ENCODE data around the gene MRM2.

MRM2 gene

GRCh38 chr7:2280424-2280823, 38.4 kb upstream of the MRM2 start:
- no peak for FAIRE-seq
- DNase-seq (ENCODE audit: insufficient read length, low spot score), result no peak
- TF ChIP-seq TAF1 (IDR thresholded peaks at IDR 0.05; ENCODE audit: low read depth, low read length) (no peak), PAX5 (IDR thresholded peaks at IDR 0.05; ENCODE audit: insufficient read depth, low read length, severe bottlenecking) (no peak), POU2F2 (IDR thresholded peaks at IDR 0.05; ENCODE audit: low read depth, low read length) (no peak), POLR2A (IDR thresholded peaks at IDR 0.05; ENCODE audit: low read depth, low read length) (no peak), SPI1 (IDR thresholded peaks at IDR 0.05; ENCODE audit: low read depth, low read length) (no peak), POLR2AphosphoS5 (IDR thresholded peaks at IDR 0.05; ENCODE audit: low read depth, low read length) (no peak)

GRCh38 chr7:2279896-2280295, 37.9 kb upstream of the MRM2 start:
- TF ChIP-seq POLR2A (IDR thresholded peaks at IDR 0.05; ENCODE audit: low read depth, low read length) (no peak), POU2F2 (IDR thresholded peaks at IDR 0.05; ENCODE audit: low read depth, low read length) (no peak), TAF1 (IDR thresholded peaks at IDR 0.05; ENCODE audit: low read depth, low read length) (no peak), PAX5 (IDR thresholded peaks at IDR 0.05; ENCODE audit: insufficient read depth, low read length, severe bottlenecking) (no peak), POLR2AphosphoS5 (IDR thresholded peaks at IDR 0.05; ENCODE audit: low read depth, low read length) (no peak), SPI1 (IDR thresholded peaks at IDR 0.05; ENCODE audit: low read depth, low read length) (no peak)
- FAIRE-seq (peak; percentile 26), DNase-seq (ENCODE audit: insufficient read length, low spot score) (no peak)

- DNase-seq (ENCODE audit: insufficient read length, low spot score) (no peak), FAIRE-seq (no peak)
- TF ChIP-seq POLR2A (IDR thresholded peaks at IDR 0.05; ENCODE audit: low read depth, low read length) (no peak), POLR2AphosphoS5 (IDR thresholded peaks at IDR 0.05; ENCODE audit: low read depth, low read length) (no peak), SPI1 (IDR thresholded peaks at IDR 0.05; ENCODE audit: low read depth, low read length) (no peak), TAF1 (IDR thresholded peaks at IDR 0.05; ENCODE audit: low read depth, low read length) (no peak), POU2F2 (IDR thresholded peaks at IDR 0.05; ENCODE audit: low read depth, low read length) (no peak), PAX5 (IDR thresholded peaks at IDR 0.05; ENCODE audit: insufficient read depth, low read length, severe bottlenecking) (no peak)
These were observed 36.0 kb upstream of the MRM2 start for GRCh38 chr7:2278026-2278425.

GRCh38 chr7:2276107-2276506, 34.1 kb upstream of the MRM2 start:
- DNase-seq (ENCODE audit: insufficient read length, low spot score) (no peak), FAIRE-seq (no peak)
- TF ChIP-seq POLR2A (IDR thresholded peaks at IDR 0.05; ENCODE audit: low read depth, low read length), result no peak
- TF ChIP-seq TAF1 (IDR thresholded peaks at IDR 0.05; ENCODE audit: low read depth, low read length), result no peak
- TF ChIP-seq POU2F2 (IDR thresholded peaks at IDR 0.05; ENCODE audit: low read depth, low read length), result no peak
- no peak for TF ChIP-seq SPI1 (IDR thresholded peaks at IDR 0.05; ENCODE audit: low read depth, low read length)
- no peak for TF ChIP-seq PAX5 (IDR thresholded peaks at IDR 0.05; ENCODE audit: insufficient read depth, low read length, severe bottlenecking)
- TF ChIP-seq POLR2AphosphoS5 (IDR thresholded peaks at IDR 0.05; ENCODE audit: low read depth, low read length), result no peak

GRCh38 chr7:2275101-2275500, 33.1 kb upstream of the MRM2 start:
- no peak for DNase-seq (ENCODE audit: insufficient read length, low spot score)
- FAIRE-seq, result no peak
- TF ChIP-seq SPI1 (IDR thresholded peaks at IDR 0.05; ENCODE audit: low read depth, low read length), result no peak
- no peak for TF ChIP-seq PAX5 (IDR thresholded peaks at IDR 0.05; ENCODE audit: insufficient read depth, low read length, severe bottlenecking)
- TF ChIP-seq POLR2A (IDR thresholded peaks at IDR 0.05; ENCODE audit: low read depth, low read length), result no peak
- TF ChIP-seq TAF1 (IDR thresholded peaks at IDR 0.05; ENCODE audit: low read depth, low read length), result no peak
- TF ChIP-seq POLR2AphosphoS5 (IDR thresholded peaks at IDR 0.05; ENCODE audit: low read depth, low read length), result no peak
- no peak for TF ChIP-seq POU2F2 (IDR thresholded peaks at IDR 0.05; ENCODE audit: low read depth, low read length)

GRCh38 chr7:2274666-2275065, 32.7 kb upstream of the MRM2 start:
- DNase-seq (ENCODE audit: insufficient read length, low spot score), result no peak
- TF ChIP-seq POLR2A (IDR thresholded peaks at IDR 0.05; ENCODE audit: low read depth, low read length), result no peak
- no peak for TF ChIP-seq TAF1 (IDR thresholded peaks at IDR 0.05; ENCODE audit: low read depth, low read length)
- no peak for TF ChIP-seq POLR2AphosphoS5 (IDR thresholded peaks at IDR 0.05; ENCODE audit: low read depth, low read length)
- no peak for TF ChIP-seq SPI1 (IDR thresholded peaks at IDR 0.05; ENCODE audit: low read depth, low read length)
- TF ChIP-seq PAX5 (IDR thresholded peaks at IDR 0.05; ENCODE audit: insufficient read depth, low read length, severe bottlenecking), result no peak
- TF ChIP-seq POU2F2 (IDR thresholded peaks at IDR 0.05; ENCODE audit: low read depth, low read length), result no peak
- no peak for FAIRE-seq

GRCh38 chr7:2273866-2274265, 31.9 kb upstream of the MRM2 start:
- TF ChIP-seq SPI1 (IDR thresholded peaks at IDR 0.05; ENCODE audit: low read depth, low read length) (no peak), POLR2A (IDR thresholded peaks at IDR 0.05; ENCODE audit: low read depth, low read length) (no peak), POU2F2 (IDR thresholded peaks at IDR 0.05; ENCODE audit: low read depth, low read length) (no peak), POLR2AphosphoS5 (IDR thresholded peaks at IDR 0.05; ENCODE audit: low read depth, low read length) (no peak), TAF1 (IDR thresholded peaks at IDR 0.05; ENCODE audit: low read depth, low read length) (no peak), PAX5 (IDR thresholded peaks at IDR 0.05; ENCODE audit: insufficient read depth, low read length, severe bottlenecking) (no peak)
- no peak for DNase-seq (ENCODE audit: insufficient read length, low spot score)
- no peak for FAIRE-seq

GRCh38 chr7:2272031-2272430, 30.0 kb upstream of the MRM2 start:
- TF ChIP-seq POLR2A (IDR thresholded peaks at IDR 0.05; ENCODE audit: low read depth, low read length) (no peak), PAX5 (IDR thresholded peaks at IDR 0.05; ENCODE audit: insufficient read depth, low read length, severe bottlenecking) (no peak), POU2F2 (IDR thresholded peaks at IDR 0.05; ENCODE audit: low read depth, low read length) (no peak)
- FAIRE-seq (no peak), DNase-seq (ENCODE audit: insufficient read length, low spot score) (no peak)

GRCh38 chr7:2271273-2272026, 29.4 kb upstream of the MRM2 start:
- no peak for DNase-seq (ENCODE audit: insufficient read length, low spot score)
- FAIRE-seq, result no peak
- no peak for TF ChIP-seq PAX5 (IDR thresholded peaks at IDR 0.05; ENCODE audit: insufficient read depth, low read length, severe bottlenecking)
- no peak for TF ChIP-seq POLR2AphosphoS5 (IDR thresholded peaks at IDR 0.05; ENCODE audit: low read depth, low read length)
- TF ChIP-seq POLR2A (IDR thresholded peaks at IDR 0.05; ENCODE audit: low read depth, low read length), result no peak
- TF ChIP-seq TAF1 (IDR thresholded peaks at IDR 0.05; ENCODE audit: low read depth, low read length), result no peak
- no peak for TF ChIP-seq POU2F2 (IDR thresholded peaks at IDR 0.05; ENCODE audit: low read depth, low read length)
- no peak for TF ChIP-seq SPI1 (IDR thresholded peaks at IDR 0.05; ENCODE audit: low read depth, low read length)
